Posterior cingulate gyrus (tissue), 11 donors: Measurements from ENCODE around the gene GSTM3.
"Not testable (repeated sequence)": the region's sequence is repeated elsewhere in the genome, so short reads cannot be mapped to it uniquely, and the experiment has no call there.

Experiments
- DNase-seq, 10 donors: peaks; one replicate each; pipeline versions ENCODE4 v3.0.0 to v3.0.0-alpha.2; 2020 to 2021; ENCODE audit warnings: mixed read lengths in 3 of 10
- intact Hi-C: fragments of 100-400 bp; cut with DNase I; formaldehyde crosslinking; loops from one replicate; pipeline ENCODE4 v1.15.1; 2023

The GSTM3 gene

GRCh38 chr1:109776911-109777310 is 36.1 kb upstream of the GSTM3 start:
- intact Hi-C loops = loop anchor here (1.0 kb wide), 1 partner anchor 207 kb away; the partner anchor contains the start of gene AHCYL1
- peak; percentile 73 to 98 (median 88) for DNase-seq

- peak in 4 of 10 donors; percentile 1 to 59 (median 38) for DNase-seq
- intact Hi-C loops = no loop called here
Measured at GRCh38 chr1:109776206-109776835, 35.5 kb upstream of the GSTM3 start.

- intact Hi-C loops = no loop called here
- peak in 2 of 10 donors; percentile 5 to 10 for DNase-seq
Measured at GRCh38 chr1:109775398-109775797, 34.6 kb upstream of the GSTM3 start.

GRCh38 chr1:109773900-109774485 is 33.2 kb upstream of the GSTM3 start:
- intact Hi-C loops = loop anchor here (1.0 kb wide), 2 partner anchors 134 to 228 kb away; no protein-coding TSS in a partner anchor
- peak in 4 of 10 donors; percentile 1 to 75 (median 26) for DNase-seq

- intact Hi-C loops = loop anchor here (1.0 kb wide), 2 partner anchors 133 to 227 kb away; no protein-coding TSS in a partner anchor
- peak; percentile 69 to 98 (median 85) for DNase-seq
Measured at GRCh38 chr1:109773203-109773899, 32.5 kb upstream of the GSTM3 start.

GRCh38 chr1:109772658-109773202 is 31.9 kb upstream of the GSTM3 start:
- intact Hi-C loops = loop anchor here (1.0 kb wide), 2 partner anchors 132 to 226 kb away; no protein-coding TSS in a partner anchor
- DNase-seq = peak in 5 of 10 donors; percentile 0 to 68 (median 39)

- intact Hi-C loops = no loop called here
- DNase-seq = peak in 6 of 10 donors; percentile 8 to 78 (median 30)
Measured at GRCh38 chr1:109771712-109772657, 31.1 kb upstream of the GSTM3 start.

DNA sequence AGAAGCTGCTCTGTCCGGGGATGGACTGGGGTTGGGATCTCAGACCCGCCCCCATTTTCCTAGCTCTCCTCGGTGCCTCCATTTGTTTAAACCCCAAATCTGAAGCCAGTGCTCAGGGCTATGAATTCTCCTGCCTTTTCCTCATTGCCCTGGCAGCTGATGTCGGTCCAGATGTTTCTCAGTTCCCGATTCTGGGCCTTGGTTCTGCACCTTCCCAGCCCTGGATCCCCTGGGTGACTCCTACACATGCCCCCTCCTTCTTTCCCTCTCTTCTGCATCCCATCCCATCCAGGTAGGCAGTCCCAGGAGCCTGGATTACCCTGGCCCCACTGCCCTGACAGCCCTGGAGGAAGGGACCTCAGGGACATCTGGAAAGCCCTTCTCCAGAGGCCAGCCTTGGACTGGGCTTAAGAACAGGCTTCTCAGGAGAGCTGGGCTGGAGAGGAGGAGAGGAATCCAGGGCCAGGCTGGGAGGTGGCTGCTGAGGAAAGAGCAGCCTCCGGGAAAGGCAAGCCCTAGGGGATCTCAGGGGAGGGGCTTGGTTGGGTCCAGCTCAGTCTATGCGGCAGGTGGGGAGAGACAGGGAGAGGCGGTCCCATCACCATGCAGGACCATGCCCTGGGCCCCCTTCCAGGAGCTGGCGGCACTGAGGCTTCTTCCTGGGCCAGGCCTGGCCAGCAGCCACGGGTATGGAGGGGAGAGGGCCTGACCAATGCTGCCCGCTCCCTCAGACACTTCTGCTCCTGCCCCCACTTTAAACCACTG is 29.7 kb upstream of the GSTM3 start:
- intact Hi-C loops = no loop called here
- DNase-seq = peak; percentile 45 to 95 (median 72)

DNA sequence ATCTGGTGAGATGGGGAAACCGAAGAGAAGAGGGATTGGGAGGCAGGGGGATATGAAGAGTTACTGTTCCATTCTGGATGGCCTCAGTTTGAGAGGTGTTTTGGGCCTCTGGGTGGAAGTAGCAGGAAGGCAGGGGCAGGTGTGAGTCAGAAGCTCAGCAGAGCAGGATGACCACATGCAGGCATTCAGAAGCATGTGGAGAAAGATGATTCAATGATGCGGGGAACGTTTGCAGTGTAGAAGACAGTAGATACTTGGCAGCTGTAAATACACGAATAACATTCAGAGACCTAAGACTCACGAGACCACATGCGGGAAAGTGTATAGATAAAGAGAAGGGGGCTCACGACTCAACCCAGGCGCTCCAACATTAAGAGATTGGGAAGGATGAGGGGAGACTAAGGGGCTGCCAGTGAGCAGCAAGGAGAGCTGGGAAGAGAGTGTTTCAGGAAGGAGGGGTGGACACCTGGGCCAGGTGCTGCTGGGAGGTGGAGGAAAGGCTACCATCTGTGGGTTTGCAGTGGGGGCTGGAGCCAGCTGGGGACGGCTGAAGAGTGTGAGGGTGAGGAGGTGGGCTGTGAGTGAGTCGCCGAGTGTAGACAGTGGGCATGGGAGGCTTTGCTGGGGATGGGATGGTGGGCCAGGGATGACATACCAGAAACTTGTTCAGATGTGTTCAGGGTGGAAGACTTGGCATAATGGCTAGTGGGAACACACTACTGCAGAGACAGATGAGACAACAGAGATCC is 28.7 kb upstream of the GSTM3 start:
- DNase-seq = peak in 5 of 10 donors; percentile 3 to 55 (median 32)
- intact Hi-C loops = no loop called here

DNA sequence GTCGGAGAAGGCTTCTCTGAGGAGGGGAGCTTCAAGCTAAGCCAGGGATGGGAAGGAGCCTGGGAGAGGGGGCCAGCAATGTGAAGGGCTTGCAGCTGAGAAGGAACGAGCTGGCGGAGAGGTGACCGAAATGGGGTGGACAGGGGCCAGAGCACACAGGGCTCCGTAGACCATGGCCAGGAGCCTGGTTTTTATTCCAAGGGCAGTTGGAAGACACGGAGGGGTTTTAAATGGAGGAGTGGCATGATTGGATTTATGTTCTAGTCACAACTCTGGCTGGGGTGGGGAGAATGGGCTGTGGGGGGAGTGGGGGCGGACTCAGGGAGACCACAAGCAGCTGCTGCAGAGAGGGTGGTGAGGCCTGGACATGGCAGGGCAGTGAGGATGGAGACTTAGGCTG is 28.0 kb upstream of the GSTM3 start:
- DNase-seq = peak in 7 of 10 donors; percentile 3 to 54 (median 28)

DNA sequence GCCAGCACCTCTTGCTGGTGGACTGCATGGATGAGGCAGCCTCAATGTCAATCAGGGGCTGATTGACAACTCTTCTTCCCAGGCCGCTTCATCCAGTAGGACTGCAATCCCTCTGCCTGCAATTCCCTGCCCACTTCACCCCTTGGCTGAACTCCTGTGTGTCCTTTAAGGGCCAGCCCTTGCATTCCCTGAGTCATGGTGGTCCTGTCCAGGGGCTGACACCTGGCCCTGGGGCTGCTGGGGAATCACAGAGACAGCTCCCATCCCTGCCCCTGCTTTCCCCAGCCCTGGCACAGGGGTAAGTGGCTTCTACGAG is 27.5 kb upstream of the GSTM3 start:
- intact Hi-C loops = no loop called here
- peak in 5 of 10 donors; percentile 1 to 47 (median 6) for DNase-seq

More for the DNA sequence above, 28.0 kb upstream of the GSTM3 start:
- intact Hi-C loops = no loop called here

GRCh38 chr1:109767637-109768334 is 26.9 kb upstream of the GSTM3 start:
- DNase-seq = peak in 7 of 10 donors; percentile 3 to 49 (median 5)
- intact Hi-C loops = no loop called here

- peak in 9 of 10 donors; percentile 8 to 85 (median 24) for DNase-seq
- intact Hi-C loops = not testable (repeated sequence)
Measured at GRCh38 chr1:109766991-109767636, 26.3 kb upstream of the GSTM3 start.

DNA sequence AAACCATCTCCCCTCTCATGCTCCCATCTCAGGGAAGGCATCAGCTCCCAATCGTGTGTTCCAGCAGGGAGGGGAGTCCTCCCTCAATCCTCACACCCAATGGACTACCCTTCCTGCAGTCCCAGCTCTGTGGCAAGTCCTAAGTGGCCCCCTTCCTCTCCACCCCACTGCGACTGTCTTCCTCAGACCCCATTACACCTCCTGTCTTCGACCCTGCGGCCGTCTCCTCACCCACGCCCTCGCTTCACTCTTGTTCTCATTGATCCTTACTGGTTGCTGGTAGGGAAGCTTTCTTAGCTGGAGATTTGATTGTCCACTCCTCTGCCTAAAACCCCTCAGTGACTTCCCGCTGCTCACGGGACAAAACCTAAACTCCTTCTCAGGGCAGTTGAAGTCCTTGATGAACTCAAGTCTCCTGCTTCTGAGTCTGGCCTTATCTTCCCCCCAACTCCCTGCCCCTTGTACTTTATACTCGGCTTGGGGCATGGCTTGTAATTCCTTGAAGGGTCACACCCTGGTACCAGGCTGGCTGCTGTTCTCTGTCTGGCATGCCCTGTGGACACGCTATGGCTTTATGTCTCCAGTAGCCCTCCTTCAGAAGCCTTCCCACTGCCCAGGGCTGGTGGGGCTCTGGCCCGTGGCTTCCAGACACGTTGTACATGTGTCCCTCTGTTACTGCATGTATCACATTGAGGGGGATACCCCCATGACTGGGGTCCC is 25.2 kb upstream of the GSTM3 start:
- DNase-seq = peak in 6 of 10 donors; percentile 1 to 47 (median 16)
- intact Hi-C loops = no loop called here

DNA sequence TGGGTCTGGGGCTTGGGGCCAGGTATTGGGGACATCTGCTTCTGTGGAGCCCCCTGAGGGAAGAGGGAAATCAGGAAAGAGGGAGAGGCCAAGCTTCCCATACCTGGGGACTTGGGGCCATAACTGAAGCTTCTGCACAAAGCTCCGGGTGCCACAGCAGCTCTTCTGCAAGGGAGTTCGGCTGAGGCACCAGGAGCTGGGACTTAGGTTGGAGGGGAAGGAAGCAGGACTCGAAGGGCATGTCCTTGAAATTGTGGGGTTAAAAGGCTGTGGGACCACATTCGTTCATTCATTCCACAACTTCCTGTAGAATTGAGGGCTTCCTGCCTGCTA is 24.6 kb upstream of the GSTM3 start:
- DNase-seq = peak in 4 of 10 donors; percentile 2 to 61 (median 24)
- intact Hi-C loops = no loop called here

- intact Hi-C loops = no loop called here
- DNase-seq = peak in 5 of 10 donors; percentile 2 to 56 (median 28)
Measured at GRCh38 chr1:109764561-109765482, 24.0 kb upstream of the GSTM3 start.
